H1 (cell line): ENCODE data around the gene SLC9A3. TPM values are rescaled to one million over a fixed set of nuclear protein-coding genes. Genes with fewer than 3 reads are reported as not detected.

Experiments
- CTCF ChIA-PET: fragments of 300-600 bp; sonication (Branson Sonifier 250); formaldehyde crosslinking; loops from one replicate; lab custom pipeline; 2021; ENCODE audit not compliant: partially characterized antibody; lab: Charles Lee
- POLR2A ChIA-PET: fragments of 300-600 bp; sonication (Branson Sonifier 250); formaldehyde crosslinking; loops from one replicate; lab custom pipeline; 2021; ENCODE audit warnings: inconsistent platforms; ENCODE audit not compliant: partially characterized antibody; lab: Charles Lee
- DNase-seq, 2 experiments: peaks; one replicate each; pipeline versions ENCODE4 v3.0.0 to v3.0.0-alpha.2; 2010 to 2022; ENCODE audit warnings: low spot score in 2 of 2, low read depth in 1 of 2, mixed read lengths in 1 of 2
- FAIRE-seq: peaks from 2 replicates; lab custom pipeline; 2011; peaks lifted over from hg19 to GRCh38; lab: Jason Lieb, UNC
- H2AFZ ChIP-seq: 2 replicates; pipeline ENCODE4 v1.8.1; 2012; ENCODE audit warnings: low read length, inconsistent platforms
- H2AK5ac ChIP-seq: 2 replicates; pipeline ENCODE4 v1.6.1; 2013; ENCODE audit warnings: low read depth, low read length
- H2BK120ac ChIP-seq: replicated peaks from 2 replicates; pipeline ENCODE3; 2013; ENCODE audit warnings: low read depth, low read length, inconsistent platforms
- H2BK12ac ChIP-seq: 2 replicates; pipeline ENCODE4 v1.6.1; 2013; ENCODE audit warnings: low read depth, low read length
- H2BK15ac ChIP-seq: 2 replicates; pipeline ENCODE4 v1.6.1; 2013; ENCODE audit warnings: low read length
- H2BK20ac ChIP-seq: 2 replicates; pipeline ENCODE4 v1.6.1; 2013; ENCODE audit warnings: low read length
- H2BK5ac ChIP-seq: 2 replicates; pipeline ENCODE4 v1.6.1; 2013; ENCODE audit warnings: low read depth, low read length
- H3K14ac ChIP-seq: 2 replicates; pipeline ENCODE4 v1.6.1; 2013; ENCODE audit warnings: inconsistent platforms; ENCODE audit not compliant: insufficient read length
- H3K18ac ChIP-seq: 2 replicates; pipeline ENCODE4 v1.6.1; 2013; ENCODE audit warnings: low read length; ENCODE audit errors: extremely low read depth
- H3K23ac ChIP-seq: 2 replicates; pipeline ENCODE4 v1.6.1; 2013; ENCODE audit warnings: inconsistent platforms; ENCODE audit not compliant: insufficient read length
- H3K23me2 ChIP-seq: 2 replicates; pipeline ENCODE4 v1.6.1; 2013; ENCODE audit warnings: low read depth, low read length
- H3K27ac ChIP-seq: 2 replicates; pipeline ENCODE4 v1.6.1; 2011; ENCODE audit warnings: low read depth, low read length, inconsistent platforms
- H3K27me3 ChIP-seq, 4 experiments: replicated peaks in 1 of 4; 1 replicate in 1 of 4; 2 replicates in 3 of 4; pipeline versions ENCODE4 v1.6.1 to v1.8.1; 2011 to 2013; ENCODE audit warnings: low read length in 3 of 4, mild to moderate bottlenecking in 3 of 4, inconsistent platforms in 2 of 4, mixed read lengths in 2 of 4, moderate library complexity in 1 of 4; ENCODE audit not compliant: control insufficient read depth in 3 of 4, insufficient read depth in 3 of 4; ENCODE audit errors: extremely low read depth in 1 of 4
- H3K36me3 ChIP-seq, 4 experiments: 2 replicates each; pipeline versions ENCODE4 v1.6.1 to v1.8.1; 2011 to 2013; ENCODE audit warnings: mild to moderate bottlenecking in 4 of 4, low read length in 3 of 4, moderate library complexity in 2 of 4, control low read depth in 1 of 4, inconsistent platforms in 1 of 4; ENCODE audit not compliant: insufficient read depth in 4 of 4, control insufficient read depth in 2 of 4
- H3K4ac ChIP-seq: replicated peaks from 2 replicates; pipeline ENCODE3; 2013; ENCODE audit warnings: low read length, low read depth, mixed read lengths, inconsistent platforms; ENCODE audit not compliant: insufficient read length
- H3K4me1 ChIP-seq, 4 experiments: replicated peaks in 1 of 4; 1 replicate in 1 of 4; 2 replicates in 3 of 4; pipeline versions ENCODE4 v1.6.1 to v1.8.1; 2011 to 2013; ENCODE audit warnings: low read length in 3 of 4, inconsistent platforms in 2 of 4, mixed read lengths in 1 of 4; ENCODE audit not compliant: insufficient read depth in 4 of 4, control insufficient read depth in 3 of 4
- H3K4me2 ChIP-seq, 2 experiments: 2 replicates each; pipeline versions ENCODE4 v1.6.1 to v1.8.1; 2011 to 2013; ENCODE audit warnings: low read depth in 2 of 2, low read length in 2 of 2, control low read depth in 1 of 2, inconsistent platforms in 1 of 2, mild to moderate bottlenecking in 1 of 2; ENCODE audit not compliant: insufficient read depth in 1 of 2
- H3K4me3 ChIP-seq, 4 experiments: fragments of 200-600, 300-600 bp in 1 of 4; sonication (generic), shearing (Covaris generic), sonication (Bioruptor Twin) in 1 of 4; 2 replicates each; pipeline versions ENCODE4 v1.5.1 to v1.8.1; 2011 to 2016; ENCODE audit warnings: low read length in 4 of 4, low read depth in 3 of 4, control low read depth in 2 of 4, inconsistent platforms in 2 of 4, mild to moderate bottlenecking in 2 of 4, mixed read lengths in 1 of 4, moderate library complexity in 1 of 4; ENCODE audit not compliant: insufficient read depth in 2 of 4; ENCODE audit errors: extremely low read depth in 1 of 4
- H3K56ac ChIP-seq: replicated peaks from 2 replicates; pipeline ENCODE3; 2013; ENCODE audit warnings: low read depth, mild to moderate bottlenecking, mixed read lengths, low read length, inconsistent platforms; ENCODE audit not compliant: insufficient read length
- H3K79me1 ChIP-seq: 2 replicates; pipeline ENCODE4 v1.6.1; 2013; ENCODE audit warnings: low read depth, low read length, control low read depth
- H3K79me2 ChIP-seq, 2 experiments: 2 replicates each; pipeline versions ENCODE4 v1.6.1 to v1.8.1; 2012 to 2013; ENCODE audit warnings: low read length in 2 of 2, mild to moderate bottlenecking in 2 of 2, inconsistent platforms in 1 of 2; ENCODE audit not compliant: insufficient read depth in 2 of 2, control insufficient read depth in 1 of 2
- H3K9ac ChIP-seq, 4 experiments: replicated peaks in 1 of 4; 1 replicate in 1 of 4; 2 replicates in 3 of 4; pipeline versions ENCODE4 v1.6.1 to v1.8.1; 2011 to 2013; ENCODE audit warnings: low read depth in 3 of 4, low read length in 3 of 4, control low read depth in 2 of 4, mild to moderate bottlenecking in 2 of 4, moderate library complexity in 2 of 4, inconsistent platforms in 1 of 4; ENCODE audit errors: extremely low read depth in 1 of 4
- H3K9me3 ChIP-seq, 2 experiments: 2 replicates each; pipeline versions ENCODE4 v1.6.1 to v1.8.1; 2012 to 2013; ENCODE audit warnings: mild to moderate bottlenecking in 2 of 2, moderate library complexity in 2 of 2, control low read depth in 1 of 2, inconsistent platforms in 1 of 2, low read depth in 1 of 2, low read length in 1 of 2, mixed read lengths in 1 of 2; ENCODE audit not compliant: insufficient read depth in 2 of 2
- H4K20me1 ChIP-seq, 2 experiments: replicated peaks in 1 of 2; 2 replicates each; pipeline versions ENCODE3 to v1.8.1; 2011 to 2013; ENCODE audit warnings: inconsistent platforms in 2 of 2, low read length in 2 of 2, mild to moderate bottlenecking in 1 of 2; ENCODE audit not compliant: insufficient read depth in 2 of 2, control insufficient read depth in 1 of 2
- H4K5ac ChIP-seq: 2 replicates; pipeline ENCODE4 v1.6.1; 2013; ENCODE audit warnings: low read length, low read depth, mixed read lengths, inconsistent platforms; ENCODE audit not compliant: insufficient read length
- H4K8ac ChIP-seq: 2 replicates; pipeline ENCODE4 v1.8.0; 2013; ENCODE audit warnings: mild to moderate bottlenecking, moderate library complexity, low read length, inconsistent platforms; ENCODE audit not compliant: insufficient read depth; ENCODE audit errors: extremely low read depth
- H4K91ac ChIP-seq: replicated peaks from 2 replicates; pipeline ENCODE3; 2013; ENCODE audit warnings: low read length, mixed read lengths, inconsistent platforms; ENCODE audit not compliant: insufficient read length
- BACH1 ChIP-seq: IDR thresholded peaks from 2 replicates; pipeline ENCODE4 v1.6.1; 2012; ENCODE audit warnings: low read length, improper control_type of control experiment
- CHD1 ChIP-seq: IDR thresholded peaks from 2 replicates; pipeline ENCODE4 v1.6.1; 2012; ENCODE audit warnings: low read depth, low read length, improper control_type of control experiment
- CTBP2 ChIP-seq: IDR thresholded peaks from 2 replicates; pipeline ENCODE4 v1.7.0; 2011; ENCODE audit warnings: borderline replicate concordance, mild to moderate bottlenecking, moderate library complexity, mixed read lengths, low read length; ENCODE audit not compliant: insufficient read depth, insufficient read length
- EGR1 ChIP-seq: IDR thresholded peaks from 2 replicates; pipeline ENCODE4 v1.6.1; 2011; ENCODE audit warnings: low read depth, low read length, borderline replicate concordance
- FOSL1 ChIP-seq: IDR thresholded peaks from 2 replicates; pipeline ENCODE4 v1.6.1; 2011; ENCODE audit warnings: mild to moderate bottlenecking, low read depth, low read length, moderate library complexity; ENCODE audit not compliant: insufficient read depth
- JUN ChIP-seq: IDR thresholded peaks from 2 replicates; pipeline ENCODE4 v1.6.1; 2011; ENCODE audit warnings: low read depth, mild to moderate bottlenecking, improper control_type of control experiment, low read length
- KDM5A ChIP-seq: fragments of 200-600 bp; IDR thresholded peaks from 2 replicates; pipeline ENCODE4 v1.7.1; 2012; ENCODE audit warnings: mild to moderate bottlenecking, low read length, inconsistent platforms, mixed read lengths
- POLR2AphosphoS5 ChIP-seq: IDR thresholded peaks from 2 replicates; pipeline ENCODE4 v1.6.1; 2011; ENCODE audit warnings: low read depth, low read length
- SIN3A ChIP-seq, 2 experiments: IDR thresholded peaks in 1 of 2; conservative IDR thresholded peaks in 1 of 2; 2 replicates each; pipeline ENCODE4 v1.6.1; 2011 to 2012; ENCODE audit warnings: low read length in 2 of 2, improper control_type of control experiment in 1 of 2, low read depth in 1 of 2, mild to moderate bottlenecking in 1 of 2
- SIRT6 ChIP-seq: IDR thresholded peaks from one replicate; pipeline ENCODE4 v1.7.1; 2012; ENCODE audit warnings: low read length, inconsistent platforms
- SP2 ChIP-seq: IDR thresholded peaks from 2 replicates; pipeline ENCODE4 v1.6.1; 2012; ENCODE audit warnings: mild to moderate bottlenecking, low read length, inconsistent platforms
- TAF7 ChIP-seq: optimal IDR thresholded peaks from 2 replicates; pipeline ENCODE3; 2011; ENCODE audit warnings: low read depth, mild to moderate bottlenecking, inconsistent platforms, low read length, moderate library complexity, borderline replicate concordance
- WGBS, 2 experiments: shearing (Covaris generic) in 1 of 2; methylation state at CpG; one replicate each; pipeline versions ENCODE4 v1.1.6 to v1.1.7; 2013 to 2015; ENCODE audit warnings: low lambda C conversion rate in 2 of 2, mixed read lengths in 2 of 2, inconsistent platforms in 1 of 2, low coverage in 1 of 2, missing lambda C conversion rate in 1 of 2; ENCODE audit not compliant: insufficient replicate concordance in 2 of 2, insufficient coverage in 1 of 2, insufficient read length in 1 of 2; ENCODE audit errors: extremely low coverage in 1 of 2, missing lambda C conversion rate in 1 of 2; 5-methylcytosine and 5-hydroxymethylcytosine counted together
- polyA plus RNA-seq, 7 experiments: library from polyadenylated mRNA; depleted of rRNA in 3 of 7; stranded (reverse) in 5 of 7; unstranded in 2 of 7; fragments of >200 nt in 5 of 7; fragments of 200-250 nt in 2 of 7; gene quantifications; 1 replicate in 5 of 7; 2 replicates in 1 of 7; 4 replicates in 1 of 7; pipeline versions ENCODE4 v1.2.1 to v1.2.3, GENCODE V29; 2011 to 2013; ENCODE audit warnings: missing spikeins in 2 of 7, mixed read lengths in 2 of 7
- total RNA-seq: library from RNA; stranded (reverse); fragmentation: NEBNext Ultra II Directional; extraction: Animal tissue kit (Norgen Biotek cat#: 25700); gene quantifications from 2 replicates; pipeline ENCODE4 v1.2.1, GENCODE V29; 2021

SLC9A3 gene
- total and polyA plus RNA-seq, 2 of the 8 experiments (the other 6 are each of a cell fraction or from before 2014, with no cell fraction given): 0.95 to 1.0 TPM

GRCh38 chr5:490116-491106, 33.8 kb downstream of the SLC9A3 start:
- no peak overlapping the region for H3K23ac ChIP-seq
- H3K9ac ChIP-seq: no peak overlapping the region
- H3K79me2 ChIP-seq: no peaks in the 10 kb centered on the region
- H2BK20ac ChIP-seq: no peak overlapping the region
- H4K5ac ChIP-seq: no peak overlapping the region
- FAIRE-seq (no peak), DNase-seq (no peak)
- no peaks in the 10 kb centered on the region for H3K79me1 ChIP-seq
- H3K18ac ChIP-seq: no peak overlapping the region
- 0 out of 2 replicates have a peak, but pooled peaks cover 1% of the 10 kb centered on the region for H3K23me2 ChIP-seq
- no peak overlapping the region for H3K14ac ChIP-seq
- H2AK5ac ChIP-seq: no peak overlapping the region
- no peak overlapping the region for H3K4me2 ChIP-seq
- H2BK12ac ChIP-seq: no peak overlapping the region
- POLR2A ChIA-PET: interaction anchor here (0.8 to 1.2 kb wide), 2 partner anchors 17 to 43 kb away, joined by 3 read pairs; no protein-coding TSS in a partner anchor
- 90% methylated on average over 43 of the region's 48 CpGs; no CpG with 5 or more reads in 1 of the 2 experiments for WGBS, 2 experiments
- H4K8ac ChIP-seq: peak overlapping the region; percentile 11
- H3K36me3 ChIP-seq: no peaks in the 10 kb centered on the region
- H2BK5ac ChIP-seq: no peak overlapping the region
- no peaks in the 10 kb centered on the region for H4K20me1 ChIP-seq
- no peak overlapping the region for H3K4ac ChIP-seq
- peaks cover 0 to 26% (median 13%) of the 10 kb centered on the region in 4 experiments; a peak in 6 of 7 replicates for H3K27me3 ChIP-seq
- no peak overlapping the region for H3K27ac ChIP-seq
- H3K56ac ChIP-seq: no peak overlapping the region
- no peak overlapping the region for H2BK15ac ChIP-seq
- no peak overlapping the region for H3K4me3 ChIP-seq
- no peak overlapping the region for H4K91ac ChIP-seq
- H3K9me3 ChIP-seq: no peaks in the 10 kb centered on the region
- peaks cover 0 to 18% (median 4%) of the 10 kb centered on the region in 4 experiments; a peak in 4 of 7 replicates for H3K4me1 ChIP-seq
- H2BK120ac ChIP-seq: no peak overlapping the region
- H2AFZ ChIP-seq: no peak overlapping the region
- CTCF ChIA-PET: interaction anchor here (1.3 kb wide), 1 partner anchor 11 kb away, joined by 3 read pairs; no protein-coding TSS in a partner anchor
- no peak for TF ChIP-seq CHD1
- TF ChIP-seq KDM5A: no peak
- no peak for TF ChIP-seq SIRT6
- TF ChIP-seq POLR2AphosphoS5: no peak
- no peak for TF ChIP-seq EGR1
- TF ChIP-seq CTBP2: no peak
- TF ChIP-seq SP2: no peak
- no peak for TF ChIP-seq FOSL1
- TF ChIP-seq SIN3A (conservative IDR thresholded peaks at IDR 0.05 in 1 of 2, IDR thresholded peaks at IDR 0.05 in 1 of 2; ENCODE audit: low read depth in 1 of 2, low read length in 2 of 2): no peak
- no peak for TF ChIP-seq JUN
- no peak for TF ChIP-seq BACH1
- TF ChIP-seq TAF7: no peak
